Ecto neural progenitor cell (in vitro differentiated cells): ENCODE measurements around the gene KIAA1328.
"Not testable (repeated sequence)": the region's sequence is repeated elsewhere in the genome, so short reads cannot be mapped to it uniquely, and the experiment has no call there.

Source experiments
- DNase-seq: peaks from one replicate; pipeline ENCODE4 v3.0.0-alpha.2; 2018; ENCODE audit warnings: low spot score

KIAA1328 gene

DNA sequence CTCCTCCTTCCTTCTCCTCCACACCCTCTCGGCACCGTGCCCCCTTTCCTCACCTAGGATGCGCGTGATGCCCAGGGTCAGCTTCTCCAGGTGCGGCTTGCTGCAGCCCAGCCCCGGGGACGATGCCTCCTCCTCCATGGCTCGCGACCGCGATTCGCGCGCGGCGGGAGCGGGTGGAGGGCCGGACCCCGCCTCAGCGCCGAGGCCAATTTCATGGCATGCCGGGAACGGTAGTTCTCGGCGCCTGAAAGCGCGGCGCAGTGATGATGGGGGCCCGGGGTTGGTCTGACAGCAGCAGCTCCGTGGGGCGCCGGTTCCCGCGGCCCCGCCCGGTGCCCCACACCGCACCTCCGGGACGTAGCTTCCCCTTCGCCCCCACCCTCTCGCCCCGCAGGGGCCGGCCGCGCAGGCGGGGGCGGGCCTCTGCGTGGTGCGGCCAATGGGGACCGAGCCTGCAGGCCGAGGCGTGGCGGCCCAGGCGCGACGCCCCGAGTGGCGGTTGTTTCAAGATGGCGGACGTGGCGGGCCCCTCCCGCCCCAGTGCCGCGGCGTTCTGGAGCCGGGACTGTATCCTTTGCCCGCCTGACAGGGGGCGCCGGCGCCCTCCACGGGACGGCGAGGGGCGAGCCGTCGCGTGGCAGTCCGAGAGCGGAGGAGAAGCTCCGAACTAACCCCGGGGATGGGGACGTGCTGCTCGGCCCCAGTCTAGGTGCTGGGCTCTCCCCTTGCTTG is at the start of gene KIAA1328, which contains the start of gene TPGS2:
Gene KIAA1328 (plus strand): TSS at position 498 of the 732 bp plus-strand sequence. CDS start 12 bp downstream, at position 510.
Gene TPGS2 (minus strand): TSS at position 373 of the 732 bp plus-strand sequence. CDS start 235 bp downstream, at position 138.
- peak; percentile 93 for DNase-seq

DNA sequence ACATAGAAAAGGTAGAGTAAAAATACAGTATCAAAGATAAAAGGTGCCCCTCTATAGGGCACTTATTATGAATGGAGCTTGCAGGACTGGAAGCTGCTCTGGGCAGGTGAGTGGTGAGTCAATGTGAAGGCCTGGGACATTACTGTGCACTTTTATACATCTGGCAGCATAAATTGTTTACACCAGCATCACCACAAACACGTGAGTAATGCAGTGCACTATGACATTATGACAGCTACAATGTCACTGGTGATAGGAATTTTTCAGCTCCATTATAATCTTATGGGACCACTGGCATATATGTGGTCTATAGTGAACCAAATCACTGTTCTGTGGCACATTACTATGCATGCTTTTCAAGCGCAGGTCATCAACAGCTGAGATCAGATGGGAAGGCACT is 48.2 kb upstream of the KIAA1328 start:
- no peak for DNase-seq

DNA sequence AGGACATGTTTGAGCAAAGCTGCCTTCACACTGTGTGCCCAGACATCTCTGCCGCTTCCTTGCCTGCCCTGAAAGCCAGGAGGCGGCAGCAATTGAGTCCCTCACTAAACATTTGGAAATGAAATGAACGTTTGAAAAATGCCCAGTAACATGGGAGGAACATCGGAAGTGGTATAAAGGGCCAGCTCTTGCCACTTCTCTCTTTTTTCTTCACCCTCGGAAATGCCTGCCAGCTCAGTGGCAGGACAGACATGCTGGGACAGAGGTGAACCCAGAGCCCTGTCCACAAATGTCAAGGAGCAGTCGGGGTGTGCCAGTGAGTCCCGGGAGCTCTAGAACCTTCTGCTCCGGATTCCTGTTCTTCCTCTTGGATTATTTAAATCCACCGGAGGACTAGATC is 46.2 kb upstream of the KIAA1328 start:
- DNase-seq: no peak

DNA sequence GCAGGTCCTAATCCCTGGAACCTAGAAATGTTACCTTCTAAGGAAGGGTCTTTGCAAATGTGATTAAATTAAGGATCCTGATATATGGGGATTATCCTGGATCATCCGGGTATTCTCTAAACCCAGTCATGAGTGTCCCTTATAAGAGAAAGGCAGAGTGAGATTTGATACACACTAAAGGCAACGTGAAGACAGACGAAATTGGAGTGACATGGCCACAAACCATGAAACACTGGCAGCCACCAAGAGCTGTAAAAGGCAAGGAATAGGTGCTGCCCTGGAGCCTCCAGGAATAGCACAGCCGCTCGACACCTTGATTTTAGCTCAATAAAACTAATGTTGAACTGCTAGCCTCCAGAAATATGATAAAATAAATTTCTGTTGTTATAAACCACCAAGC is 45.1 kb upstream of the KIAA1328 start:
- DNase-seq: no peak

DNA sequence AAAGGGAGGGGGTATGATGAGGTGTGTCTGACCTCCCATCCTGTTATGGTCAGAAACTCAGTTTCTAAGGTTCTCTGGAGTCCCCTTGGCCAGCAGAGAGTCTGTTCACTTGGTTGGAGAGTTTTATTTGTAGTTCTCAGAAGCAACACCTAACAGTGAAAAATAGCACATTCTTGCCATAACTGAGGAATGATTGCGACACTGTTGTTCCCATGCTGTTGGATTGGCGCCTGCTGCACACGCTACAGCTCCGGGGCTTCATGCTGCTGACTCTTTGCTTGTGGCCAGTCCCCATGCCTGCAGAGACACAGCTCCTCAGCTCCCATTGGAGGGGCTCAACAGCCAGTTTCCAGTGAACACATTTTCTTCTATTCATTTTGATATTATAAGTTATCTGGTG is 42.2 kb upstream of the KIAA1328 start:
- no peak for DNase-seq

DNA sequence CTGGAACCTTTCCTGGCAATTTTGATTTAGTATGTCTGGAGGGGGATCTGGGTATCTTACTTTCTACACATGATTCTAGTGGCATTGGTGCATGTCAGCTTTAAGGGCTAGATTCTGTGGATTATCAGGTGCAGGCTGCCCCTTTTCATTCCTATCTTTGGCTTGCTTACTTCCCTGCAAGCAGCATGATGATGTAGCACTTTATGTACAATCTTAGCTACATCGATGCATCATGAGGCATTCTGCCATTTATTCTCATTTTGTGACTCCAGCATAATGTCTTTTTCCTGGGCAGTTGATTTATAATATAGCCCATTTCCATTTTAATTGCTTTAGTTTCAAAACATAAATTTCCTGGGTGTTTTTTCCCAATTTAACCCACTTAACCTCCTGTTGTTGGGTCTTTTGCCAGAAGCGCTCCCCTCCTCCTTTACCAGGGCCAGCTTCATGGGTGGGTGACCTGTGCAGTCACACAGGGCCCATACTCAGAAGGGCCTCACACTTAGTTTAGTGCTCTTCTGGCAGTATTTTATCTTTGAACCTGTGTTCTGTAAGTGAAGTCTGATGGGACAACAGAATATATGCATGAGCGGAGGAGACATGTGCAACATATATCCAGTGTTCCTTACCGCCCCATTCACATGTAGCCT is 36.2 kb upstream of the KIAA1328 start:
- no peak for DNase-seq

DNA sequence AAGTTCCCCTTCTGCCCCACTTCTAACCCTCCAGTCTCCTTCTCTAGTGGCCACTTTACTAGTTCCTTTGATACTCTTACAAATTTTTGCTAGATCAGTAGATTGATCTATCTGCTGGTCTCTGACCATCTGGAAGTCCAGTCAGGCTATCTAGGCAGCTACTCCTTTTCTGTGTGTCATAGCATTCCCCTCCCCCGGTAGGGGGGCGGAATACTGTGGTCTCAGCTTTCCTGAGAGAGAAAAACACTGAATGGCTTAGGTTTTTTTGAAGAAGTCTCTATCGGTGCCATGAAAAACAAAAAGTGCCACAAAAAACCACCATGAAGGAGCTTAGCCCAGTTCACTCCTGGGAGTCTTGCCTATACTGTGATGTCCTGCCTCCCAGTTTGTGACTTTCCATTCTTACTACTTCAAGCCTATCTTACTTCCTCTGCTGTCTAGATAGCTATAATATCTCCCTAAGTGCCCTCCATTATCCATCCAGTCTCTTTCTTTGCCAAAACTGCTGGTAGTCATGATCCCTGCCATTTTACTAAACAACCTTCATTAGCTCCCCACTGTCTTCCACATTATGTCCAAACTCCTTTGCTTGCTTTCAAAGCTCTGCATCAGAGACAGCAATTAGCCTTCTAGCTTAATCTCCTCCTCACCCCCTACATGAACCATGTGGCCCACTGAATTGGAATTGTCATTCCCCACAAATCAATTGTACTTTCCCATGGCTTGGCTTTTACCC is 30.0 kb upstream of the KIAA1328 start:
- DNase-seq: no peak

DNA sequence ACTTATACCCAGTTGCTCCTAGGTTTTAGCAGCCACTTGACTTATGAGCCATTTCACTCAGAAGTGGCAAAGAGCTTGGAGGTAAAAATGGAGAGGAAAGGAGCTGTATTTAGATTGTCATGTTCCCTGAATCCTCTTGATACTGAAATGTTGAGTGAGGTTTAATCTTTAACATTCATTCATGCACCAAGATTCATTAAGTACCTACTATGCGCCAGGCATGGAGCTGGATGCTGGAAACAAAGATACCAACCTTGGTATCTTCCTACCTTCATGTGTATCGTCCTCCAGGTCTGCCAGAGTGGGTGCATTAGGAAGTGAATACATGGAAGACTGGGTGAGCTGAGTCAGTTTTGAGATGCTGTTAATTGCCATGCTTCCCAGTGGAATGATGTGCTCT is 23.8 kb upstream of the KIAA1328 start:
- no peak for DNase-seq

DNA sequence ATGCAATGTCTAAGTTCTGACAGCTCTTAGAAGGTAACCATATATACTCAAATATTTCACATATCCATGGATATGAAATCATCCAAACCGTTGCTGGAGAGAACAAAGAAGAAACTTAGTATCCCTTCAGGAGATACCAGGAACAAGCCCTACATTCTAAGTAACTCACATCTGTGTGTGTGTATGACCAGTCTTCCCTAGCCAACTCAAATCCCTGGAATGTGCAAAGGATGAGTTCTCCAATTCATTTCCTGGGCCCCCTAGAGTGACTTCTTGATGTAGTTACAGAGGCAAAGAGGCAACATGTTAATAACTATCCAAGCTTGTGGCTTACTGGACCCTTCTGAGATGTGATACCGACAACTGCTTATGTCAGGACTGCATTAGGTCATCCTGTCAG is 20.2 kb upstream of the KIAA1328 start:
- no peak for DNase-seq

DNA sequence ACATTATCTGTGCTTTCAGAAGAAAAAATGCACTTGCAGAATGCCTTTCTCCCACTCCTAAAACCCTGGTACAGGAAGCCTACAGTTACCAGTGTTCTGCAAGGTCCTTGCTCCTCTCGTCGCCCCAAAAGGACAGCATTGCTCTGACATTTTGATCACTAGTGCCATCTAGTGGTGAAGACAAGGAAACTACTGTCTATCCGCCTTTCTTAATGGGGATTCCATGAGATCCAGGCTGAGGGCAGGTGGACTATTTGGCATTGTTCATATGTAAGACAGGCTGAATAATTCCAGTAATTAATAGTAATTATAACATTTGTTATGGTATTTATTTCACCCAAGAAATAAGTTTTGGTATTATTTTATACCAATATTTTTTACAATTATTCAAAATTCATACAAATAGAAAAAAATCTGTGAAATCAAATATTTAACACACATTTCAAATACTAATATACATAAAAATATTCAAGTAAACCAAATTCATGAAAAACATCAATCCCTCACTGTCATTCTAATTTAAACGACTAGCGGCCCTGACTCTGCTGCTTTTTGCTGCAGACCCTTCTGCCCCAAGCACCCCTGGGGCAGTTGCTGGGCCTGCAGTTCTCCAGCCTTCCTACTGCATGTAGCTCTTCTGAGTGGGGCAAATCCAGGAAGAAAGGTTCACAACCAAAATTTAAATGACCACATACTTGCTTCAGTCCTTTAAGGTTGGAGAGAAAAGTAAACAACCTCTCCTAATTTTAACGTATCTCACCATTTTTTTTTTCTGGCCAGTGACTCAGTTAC is 19.1 kb upstream of the KIAA1328 start:
- DNase-seq: peak; percentile 49

DNA sequence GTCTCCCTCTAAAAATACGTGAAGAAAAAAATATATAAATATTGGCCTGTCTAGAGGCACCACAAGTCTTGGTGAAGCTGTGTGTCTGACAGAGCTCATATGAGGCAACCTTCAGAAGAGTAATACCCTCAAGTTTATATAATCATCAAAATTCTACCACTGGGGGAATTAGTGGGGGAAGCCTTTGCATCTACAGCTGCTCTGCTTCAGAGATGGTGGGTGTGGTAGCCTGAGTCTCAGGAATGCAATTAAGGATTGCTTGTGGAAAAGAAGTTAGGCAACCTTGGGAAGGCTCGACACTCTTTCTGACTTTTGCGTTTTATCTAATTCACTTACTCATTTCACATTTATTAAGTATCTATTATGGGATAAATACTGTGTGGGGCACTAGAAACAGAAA is 17.5 kb upstream of the KIAA1328 start:
- DNase-seq: no peak

DNA sequence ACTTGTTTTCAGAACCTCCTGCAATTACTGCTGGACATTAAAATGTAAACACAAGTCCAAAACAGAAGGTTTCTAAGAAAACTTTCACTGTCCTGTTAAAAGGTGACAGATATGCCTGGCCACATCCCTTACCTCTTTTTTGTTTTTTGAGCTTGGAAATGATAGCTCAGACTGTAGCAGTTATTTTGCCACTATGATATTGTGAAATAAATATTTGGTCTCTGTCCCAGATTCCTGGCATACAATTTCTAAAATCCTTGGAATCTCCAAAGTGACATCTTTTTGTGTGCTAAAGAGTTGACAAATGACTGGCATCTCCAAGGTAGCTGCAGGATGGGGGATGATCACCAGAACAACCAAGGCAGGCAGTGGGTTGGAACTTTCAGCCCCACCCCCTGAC is 17.0 kb upstream of the KIAA1328 start:
- no peak for DNase-seq

DNA sequence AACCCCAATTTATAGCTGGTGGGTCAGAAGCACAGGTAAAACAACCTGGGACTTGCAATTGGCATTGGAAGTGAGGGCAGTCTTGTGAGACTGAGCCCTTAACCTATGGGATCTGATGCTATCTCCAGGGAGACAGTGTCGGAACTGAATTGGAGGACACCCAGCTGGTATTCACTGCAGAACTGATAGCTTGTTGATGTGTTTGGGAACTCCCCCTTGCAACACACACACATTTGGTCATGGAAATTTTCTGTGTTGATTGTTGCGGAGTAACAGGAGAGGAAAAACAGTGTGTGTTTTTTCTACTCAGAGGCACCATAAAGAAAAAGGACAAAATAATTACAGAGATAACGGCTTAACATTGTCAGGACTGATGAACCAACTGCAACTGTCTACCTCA is 16.2 kb upstream of the KIAA1328 start:
- no peak for DNase-seq

DNA sequence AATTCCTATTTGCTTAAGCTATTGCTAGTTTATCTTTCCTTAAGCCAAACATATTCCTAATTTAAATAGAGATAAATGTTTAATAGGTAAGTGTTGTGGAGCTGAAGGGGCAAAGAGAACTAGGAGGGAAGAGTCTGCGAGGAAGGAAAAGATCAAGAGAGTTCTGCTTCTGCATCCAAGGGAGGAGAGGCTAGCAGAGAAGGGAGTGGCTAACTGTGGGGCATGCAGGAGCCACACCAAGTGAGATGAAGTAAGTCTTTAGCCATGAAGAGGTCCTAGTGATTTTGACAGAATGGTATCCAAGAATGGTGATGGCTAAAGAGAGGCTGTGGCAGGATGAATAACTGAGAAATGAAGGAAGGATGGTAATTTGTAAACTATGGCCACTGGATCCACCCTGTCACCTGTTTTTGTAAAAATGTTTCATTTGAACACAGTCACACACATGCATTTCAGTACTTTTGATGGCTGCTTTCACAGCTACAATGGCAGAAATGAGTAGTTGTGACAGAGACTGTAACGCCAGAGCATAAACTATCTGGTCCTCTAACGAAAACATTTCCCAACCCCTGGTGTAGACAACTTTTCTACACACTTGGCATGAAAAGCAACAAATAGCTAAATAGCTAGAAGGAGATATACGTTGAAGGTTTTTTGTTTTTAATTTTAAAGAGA is 15.7 kb upstream of the KIAA1328 start:
- no peak for DNase-seq

DNA sequence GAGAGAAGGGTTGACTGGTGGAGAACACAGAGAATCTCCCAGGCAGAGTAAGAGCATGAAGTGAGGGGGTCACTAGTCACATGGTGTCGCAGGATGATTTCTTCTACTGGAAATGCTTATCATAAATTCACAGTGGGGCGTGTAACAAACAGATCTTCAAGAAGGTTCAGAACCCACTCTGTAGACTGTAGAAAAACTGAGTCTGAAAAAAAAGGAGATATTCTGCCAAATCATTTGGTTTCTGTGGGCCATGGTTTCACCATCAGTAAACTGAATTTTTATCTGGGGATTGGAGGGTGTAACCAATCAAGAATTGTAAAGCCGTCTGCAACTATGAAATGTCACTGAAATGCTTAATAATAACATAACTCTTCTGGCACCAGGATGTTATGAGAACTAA is 15.1 kb upstream of the KIAA1328 start:
- DNase-seq: no peak

DNA sequence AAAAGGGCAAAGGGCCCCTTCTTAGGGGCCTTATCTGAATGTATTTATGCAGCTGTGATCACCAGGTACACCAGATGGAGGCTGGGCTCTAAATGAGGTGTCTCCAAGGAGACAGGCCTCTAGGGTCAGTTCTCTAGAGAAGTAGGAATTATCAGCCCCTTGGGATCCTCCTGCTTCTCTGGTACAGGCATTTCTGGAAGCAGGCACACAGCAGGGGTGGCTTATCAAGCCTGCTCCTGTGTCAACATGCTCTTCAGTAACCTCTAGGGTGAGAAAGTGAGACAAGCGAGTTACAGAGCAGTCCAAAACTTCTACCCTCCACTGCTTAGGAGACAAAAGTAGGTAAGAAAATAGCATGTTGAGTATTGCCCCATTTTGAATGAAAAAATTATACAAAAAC is 13.9 kb upstream of the KIAA1328 start:
- DNase-seq: no peak

DNA sequence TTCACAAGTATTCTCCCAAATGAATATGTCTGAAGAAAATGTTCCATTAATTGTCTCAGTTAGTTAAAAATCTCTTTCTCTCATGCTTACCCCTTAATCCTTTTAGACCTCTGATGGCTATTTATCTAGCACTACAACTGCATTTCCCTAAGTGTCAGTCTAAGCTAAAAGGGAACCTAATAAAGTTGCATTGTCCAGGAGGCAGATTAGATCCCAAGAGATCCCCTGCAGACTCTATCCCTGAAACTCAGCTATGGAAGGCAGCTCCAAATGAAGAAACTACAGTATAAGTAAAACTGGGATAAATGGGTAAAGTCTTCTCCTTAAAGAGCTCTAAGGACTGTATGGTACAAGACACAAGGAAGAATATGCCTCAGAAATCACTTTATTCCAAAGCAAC is 12.8 kb upstream of the KIAA1328 start:
- not testable (repeated sequence) for DNase-seq

DNA sequence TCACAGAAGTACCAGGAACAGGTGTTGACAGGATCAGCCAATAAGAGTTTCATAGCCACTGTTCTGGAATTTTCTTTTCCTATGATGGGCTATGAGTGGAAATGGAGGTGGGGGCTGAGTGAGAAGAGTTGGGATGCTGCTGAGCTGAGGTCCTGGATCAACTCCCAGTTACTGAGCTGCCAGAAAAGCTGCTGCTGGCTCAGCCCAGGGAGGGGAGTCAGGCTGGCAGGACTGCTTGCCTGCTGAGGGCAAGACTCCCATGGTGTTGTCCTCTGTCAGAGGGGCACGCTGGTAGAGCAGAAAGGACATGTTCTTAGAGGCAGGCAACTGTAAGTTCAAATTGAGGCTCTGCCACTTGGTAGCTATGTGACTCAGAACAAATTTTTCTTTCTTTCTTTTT is 11.9 kb upstream of the KIAA1328 start:
- no peak for DNase-seq

DNA sequence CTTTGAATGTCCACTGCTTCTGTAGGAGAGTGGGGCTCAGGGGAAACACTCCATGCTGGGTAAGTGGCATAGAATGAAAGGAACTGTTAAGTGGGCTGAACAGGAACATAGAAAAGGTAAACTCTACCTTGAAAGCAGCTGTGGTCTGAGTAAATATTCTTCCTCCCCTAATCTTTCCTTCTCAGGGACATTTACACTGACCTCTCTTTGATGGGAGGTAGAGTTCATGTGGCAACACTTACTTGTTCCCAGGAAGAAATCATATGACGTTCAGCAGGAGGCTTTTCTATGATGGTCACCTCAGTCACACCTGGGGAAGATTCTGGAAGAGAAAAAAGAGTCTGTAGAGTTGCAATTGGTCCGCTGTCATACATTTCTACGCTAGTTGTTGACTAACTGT is 10.3 kb upstream of the KIAA1328 start:
- no peak for DNase-seq

DNA sequence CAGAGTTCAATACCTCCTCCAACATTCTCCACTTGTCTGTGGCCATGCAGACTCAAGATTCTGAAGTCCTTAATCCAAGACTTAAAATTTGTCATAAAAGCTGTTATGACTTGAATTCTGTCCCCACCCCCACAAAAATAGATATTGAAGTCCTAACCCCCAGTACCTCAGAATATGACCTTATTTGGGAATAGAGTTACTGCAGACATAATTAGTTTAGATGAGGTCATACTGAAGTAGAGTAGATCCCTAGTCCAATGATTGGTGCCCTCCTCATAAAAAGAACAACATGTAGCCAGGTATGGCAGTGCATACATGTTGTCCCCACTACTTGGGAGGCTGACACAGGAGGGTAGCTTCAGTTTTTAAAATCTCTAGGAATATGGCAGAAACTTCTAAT is 9.3 kb upstream of the KIAA1328 start:
- DNase-seq: no peak

DNA sequence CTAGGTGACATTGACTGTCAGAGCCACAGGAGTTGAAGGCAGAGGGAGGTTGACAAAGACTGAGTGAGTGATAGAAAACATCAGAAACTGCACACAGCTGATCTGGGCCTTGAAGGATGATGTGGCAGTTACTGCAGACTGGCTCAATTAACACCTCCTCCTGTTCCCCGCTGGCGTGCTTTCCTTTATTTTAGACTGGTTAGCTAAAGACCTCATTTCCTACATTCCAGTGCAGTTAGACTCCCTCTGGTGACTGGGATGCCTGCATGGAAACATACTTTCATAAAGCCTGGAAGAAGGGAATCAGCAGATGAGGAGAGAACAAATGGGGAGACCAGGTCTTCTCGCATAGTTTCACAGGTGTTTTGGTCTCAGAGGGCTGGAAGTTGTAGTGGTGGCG is 7.2 kb upstream of the KIAA1328 start:
- no peak for DNase-seq

DNA sequence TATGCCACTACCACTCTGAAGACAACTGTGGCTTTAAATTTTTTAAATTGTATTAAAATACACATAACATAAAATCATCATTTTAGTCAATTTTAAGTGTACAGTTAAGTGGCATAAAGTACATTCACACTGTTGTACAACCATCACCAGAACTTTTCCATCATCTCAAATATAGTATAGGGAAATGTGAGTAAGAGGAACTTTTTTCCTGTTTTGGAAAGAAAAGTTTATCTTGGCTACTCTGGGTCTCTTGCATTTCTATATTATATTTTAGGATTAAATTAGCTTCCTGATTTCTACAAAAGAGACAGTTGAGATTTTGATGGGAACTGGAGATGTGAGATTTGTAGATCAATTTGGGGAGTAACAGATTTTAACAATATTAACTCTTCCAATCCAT is 3.4 kb upstream of the KIAA1328 start:
- no peak for DNase-seq
